Inferior parietal cortex (tissue), 1 donor: Measurements from ENCODE around the gene ARTN.

ENCODE experiments used
- DNase-seq: peaks from one replicate; pipeline ENCODE4 v3.0.0-alpha.2; 2016; ENCODE audit errors: extremely low spot score

Gene ARTN

DNA sequence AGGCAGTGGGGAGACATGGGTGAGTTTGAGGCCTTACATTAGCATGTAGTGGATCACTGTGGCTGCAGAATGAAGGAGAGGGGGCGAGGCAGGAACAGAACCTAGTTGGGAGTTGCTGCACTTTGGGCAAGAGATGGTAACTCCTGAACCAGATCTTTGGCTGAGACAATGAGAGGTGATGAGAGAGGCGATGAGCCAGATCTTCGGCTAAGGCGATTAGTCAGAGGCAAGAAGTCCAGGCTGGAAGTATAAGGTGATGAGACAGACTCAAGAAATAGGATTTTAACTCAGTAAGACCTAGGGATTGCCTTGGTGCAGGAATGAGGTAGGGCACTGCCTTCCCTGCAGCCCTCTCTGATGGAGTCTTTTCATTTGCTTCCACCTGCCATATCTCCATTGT, 9.1 kb upstream of the ARTN start:
- DNase-seq, result no peak

DNA sequence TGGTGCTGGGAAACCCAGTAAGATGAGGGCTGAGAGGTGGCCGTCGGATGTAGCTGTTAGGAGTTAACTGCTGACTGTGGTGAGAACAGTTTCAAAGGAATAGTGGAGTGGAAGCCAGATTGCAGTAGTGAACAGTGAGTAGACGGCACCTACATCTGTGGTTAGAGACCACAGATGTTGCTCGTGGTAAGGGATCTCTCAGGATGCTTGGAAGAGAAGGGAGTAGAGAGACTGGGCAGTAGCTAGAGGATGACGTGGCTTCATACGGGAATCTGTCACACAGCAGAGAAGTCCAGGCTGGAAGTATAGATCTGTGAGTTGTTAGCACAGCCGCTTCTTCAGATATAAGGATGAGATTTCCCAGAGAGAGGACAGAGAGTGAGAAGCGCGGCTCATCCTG, 7.8 kb upstream of the ARTN start:
- no peak for DNase-seq

DNA sequence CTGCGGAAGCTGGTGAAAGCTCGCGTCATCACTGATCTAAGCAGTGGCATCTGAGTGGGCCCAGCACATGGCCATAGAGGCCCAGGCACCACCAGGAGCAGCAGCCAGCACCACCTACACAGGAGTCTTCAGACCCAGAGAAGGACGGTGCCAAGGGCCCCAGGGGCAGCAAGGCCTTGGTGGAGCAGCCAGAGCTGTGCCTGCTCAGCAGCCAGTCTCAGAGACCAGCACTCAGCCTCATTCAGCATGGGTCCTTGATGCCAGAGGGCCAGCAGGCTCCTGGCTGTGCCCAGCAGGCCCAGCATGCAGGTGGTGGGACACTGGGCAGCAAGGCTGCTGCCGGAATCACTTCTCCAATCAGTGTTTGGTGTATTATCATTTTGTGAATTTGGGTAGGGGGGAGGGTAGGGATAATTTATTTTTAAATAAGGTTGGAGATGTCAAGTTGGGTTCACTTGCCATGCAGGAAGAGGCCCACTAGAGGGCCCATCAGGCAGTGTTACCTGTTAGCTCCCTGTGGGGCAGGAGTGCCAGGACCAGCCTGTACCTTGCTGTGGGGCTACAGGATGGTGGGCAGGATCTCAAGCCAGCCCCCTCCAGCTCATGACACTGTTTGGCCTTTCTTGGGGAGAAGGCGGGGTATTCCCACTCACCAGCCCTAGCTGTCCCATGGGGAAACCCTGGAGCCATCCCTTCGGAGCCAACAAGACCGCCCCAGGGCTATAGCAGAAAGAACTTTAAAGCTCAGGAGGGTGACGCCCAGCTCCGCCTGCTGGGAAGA, 3.2 kb upstream of the ARTN start:
- DNase-seq, result no peak

DNA sequence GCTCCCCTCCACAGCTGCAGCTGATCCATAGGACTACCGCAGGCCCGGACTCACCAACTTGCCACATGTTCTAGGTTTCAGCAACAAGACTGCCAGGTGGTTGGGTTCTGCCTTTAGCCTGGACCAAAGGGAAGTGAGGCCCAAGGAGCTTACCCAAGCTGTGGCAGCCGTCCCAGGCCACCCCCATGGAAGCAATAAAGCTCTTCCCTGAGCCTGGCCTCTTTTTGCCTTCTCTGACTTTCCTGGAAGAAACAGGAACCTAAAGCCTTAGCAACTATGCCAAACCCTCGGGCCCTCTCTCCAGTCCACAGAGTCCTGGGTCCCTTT, 2.7 kb upstream of the ARTN start:
- DNase-seq, result no peak

DNA sequence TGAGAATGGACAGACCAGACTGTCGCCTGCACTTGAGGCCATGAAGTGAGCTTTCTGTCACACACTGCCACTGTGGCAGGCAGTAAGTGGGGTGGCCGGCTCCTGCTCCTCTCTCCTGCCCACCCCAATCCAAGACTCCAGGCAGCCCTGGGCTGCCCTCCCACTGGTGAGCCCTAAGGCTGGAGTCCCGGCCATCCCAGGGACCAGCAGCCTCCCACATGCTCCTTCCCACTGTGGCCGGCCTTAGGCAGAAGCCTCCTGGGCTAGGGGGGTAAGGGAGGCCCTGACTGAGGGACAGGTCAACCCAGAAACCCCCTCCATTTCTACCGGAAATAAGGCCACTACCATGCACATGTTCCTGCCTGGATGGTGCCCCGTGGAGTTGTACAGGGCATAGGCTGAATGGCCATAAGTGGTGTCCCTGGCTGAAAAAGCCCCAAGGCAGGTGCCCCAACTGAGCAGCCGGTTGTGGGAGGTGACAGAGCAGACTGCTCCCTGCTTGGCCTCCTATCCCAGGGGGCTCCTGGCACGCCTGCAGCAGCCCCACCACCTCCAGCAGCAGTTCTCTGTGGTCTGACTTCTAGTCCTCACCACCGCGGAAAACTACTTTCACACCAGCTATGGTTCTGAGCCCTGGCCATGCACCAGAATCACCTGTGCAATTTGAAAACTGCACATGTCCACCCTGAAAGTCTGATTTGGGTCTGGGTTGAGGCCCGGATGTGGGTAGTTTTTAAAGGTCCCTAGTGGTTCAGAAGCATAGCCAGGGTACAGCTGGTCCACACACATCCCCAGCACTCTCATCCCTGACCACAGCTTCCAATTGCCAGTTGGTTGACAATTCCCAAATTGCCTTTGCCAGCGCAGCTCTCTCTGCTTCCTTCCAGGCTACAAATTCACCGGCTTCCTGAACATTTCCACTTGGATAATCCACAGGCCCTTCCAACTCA, 1.6 kb upstream of the ARTN start:
- DNase-seq, result no peak

DNA sequence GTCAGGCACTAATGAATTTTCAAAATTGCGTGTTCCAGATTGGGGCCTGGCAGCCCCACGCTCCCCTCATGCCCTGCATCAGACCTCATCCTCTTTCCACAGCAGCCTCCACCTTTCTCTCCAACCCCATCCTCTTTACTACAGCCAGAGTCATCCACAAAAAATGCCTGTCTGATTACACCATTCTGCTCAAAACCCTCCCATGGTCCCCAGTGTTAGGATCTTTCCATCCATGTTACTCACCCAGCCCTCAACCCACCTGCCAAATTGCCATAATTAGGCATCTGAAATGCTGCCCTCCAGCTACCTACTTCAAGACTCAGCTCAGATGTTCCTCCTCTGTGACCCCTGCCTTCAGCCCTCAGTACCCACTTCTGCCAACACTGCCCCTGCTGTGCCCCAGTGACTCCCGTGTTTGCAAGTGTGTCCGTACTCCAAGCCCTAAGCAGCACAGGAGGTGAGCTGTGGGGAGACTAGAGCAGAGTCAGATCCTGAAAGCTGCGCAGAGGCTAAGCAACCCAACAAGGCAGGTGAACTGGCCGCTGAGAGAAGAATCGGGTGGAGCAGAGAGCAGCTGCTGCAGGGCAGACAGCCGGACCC, 715 bp upstream of the ARTN start:
- DNase-seq, result no peak

DNA sequence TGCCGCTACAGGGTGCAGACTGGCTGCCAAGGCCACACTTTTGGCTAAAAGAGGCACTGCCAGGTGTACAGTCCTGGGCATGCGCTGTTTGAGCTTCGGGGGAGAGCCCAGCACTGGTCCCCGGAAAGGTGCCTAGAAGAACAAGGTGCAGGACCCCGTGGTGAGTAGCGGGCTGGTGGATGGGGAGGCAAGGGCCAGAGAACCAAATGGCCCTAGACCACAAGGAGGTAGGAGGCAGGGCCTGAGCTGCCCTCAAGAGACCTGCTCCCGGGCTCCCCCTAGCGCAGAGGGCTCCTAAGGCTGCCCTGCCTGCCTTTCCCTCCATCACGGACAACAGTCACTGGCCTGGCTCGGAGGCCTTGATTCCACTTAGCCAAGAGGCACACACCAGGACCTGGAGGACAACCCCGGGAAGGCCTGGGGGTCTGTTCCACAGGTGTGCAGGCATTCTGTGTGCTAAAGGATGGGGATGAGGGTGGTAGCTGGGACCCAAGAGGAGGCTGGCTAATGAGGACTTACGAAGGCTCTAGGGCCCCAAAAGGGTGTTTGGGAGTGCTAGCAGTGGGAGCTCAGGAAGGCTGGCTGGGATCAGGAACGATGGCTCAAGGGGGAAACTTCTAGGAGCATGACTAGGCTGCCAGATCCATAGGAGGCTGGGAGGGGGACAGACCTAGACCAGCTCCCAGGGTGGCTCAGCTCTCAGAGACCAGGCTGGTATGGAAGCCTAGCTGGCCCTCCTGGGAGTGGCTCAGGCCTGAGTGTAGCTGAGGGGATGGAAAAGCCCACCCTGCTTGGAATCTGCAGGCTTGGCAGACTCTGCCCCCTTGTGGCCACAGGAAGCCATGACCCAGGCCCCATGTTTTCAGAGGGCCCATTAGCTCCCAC, 742 bp downstream of the ARTN start:
- DNase-seq, result peak; percentile 68

DNA sequence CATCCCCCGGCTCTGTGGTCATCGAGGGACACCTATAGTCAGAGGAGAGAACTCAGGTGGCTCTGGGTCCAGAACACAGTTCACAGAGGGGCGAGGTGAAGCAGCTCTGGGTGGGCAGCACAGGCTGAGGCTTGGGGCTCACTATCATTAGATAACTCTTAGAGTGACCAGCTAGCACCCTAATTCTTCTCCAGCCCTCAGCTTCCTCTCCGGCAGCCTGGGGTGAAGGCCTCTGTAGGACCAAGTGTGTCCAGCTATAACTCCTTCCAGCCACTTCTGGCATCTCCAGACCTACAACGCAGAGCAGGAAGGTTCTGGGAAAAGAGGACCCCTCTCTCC, 1.4 kb downstream of the ARTN start:
- DNase-seq, result no peak

DNA sequence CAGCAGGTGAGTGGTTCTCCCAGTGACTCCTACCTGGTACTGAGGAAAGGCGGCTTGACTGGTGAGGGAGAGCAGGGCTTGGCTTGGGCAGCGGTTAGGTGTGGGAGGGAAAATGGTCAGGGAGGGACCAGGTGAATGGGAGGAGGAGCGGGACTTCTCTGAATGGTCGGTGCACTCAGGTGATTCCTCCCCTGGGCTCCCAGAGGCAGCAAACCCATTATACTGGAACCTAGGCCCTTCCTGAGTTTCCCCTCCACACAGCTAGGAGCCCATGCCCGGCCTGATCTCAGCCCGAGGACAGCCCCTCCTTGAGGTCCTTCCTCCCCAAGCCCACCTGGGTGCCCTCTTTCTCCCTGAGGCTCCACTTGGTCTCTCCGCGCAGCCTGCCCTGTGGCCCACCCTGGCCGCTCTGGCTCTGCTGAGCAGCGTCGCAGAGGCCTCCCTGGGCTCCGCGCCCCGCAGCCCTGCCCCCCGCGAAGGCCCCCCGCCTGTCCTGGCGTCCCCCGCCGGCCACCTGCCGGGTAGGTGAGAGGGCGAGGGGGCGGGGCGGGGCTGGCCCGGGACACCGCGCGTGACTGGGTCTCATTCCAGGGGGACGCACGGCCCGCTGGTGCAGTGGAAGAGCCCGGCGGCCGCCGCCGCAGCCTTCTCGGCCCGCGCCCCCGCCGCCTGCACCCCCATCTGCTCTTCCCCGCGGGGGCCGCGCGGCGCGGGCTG, 2.3 kb downstream of the ARTN start:
- DNase-seq, result no peak

DNA sequence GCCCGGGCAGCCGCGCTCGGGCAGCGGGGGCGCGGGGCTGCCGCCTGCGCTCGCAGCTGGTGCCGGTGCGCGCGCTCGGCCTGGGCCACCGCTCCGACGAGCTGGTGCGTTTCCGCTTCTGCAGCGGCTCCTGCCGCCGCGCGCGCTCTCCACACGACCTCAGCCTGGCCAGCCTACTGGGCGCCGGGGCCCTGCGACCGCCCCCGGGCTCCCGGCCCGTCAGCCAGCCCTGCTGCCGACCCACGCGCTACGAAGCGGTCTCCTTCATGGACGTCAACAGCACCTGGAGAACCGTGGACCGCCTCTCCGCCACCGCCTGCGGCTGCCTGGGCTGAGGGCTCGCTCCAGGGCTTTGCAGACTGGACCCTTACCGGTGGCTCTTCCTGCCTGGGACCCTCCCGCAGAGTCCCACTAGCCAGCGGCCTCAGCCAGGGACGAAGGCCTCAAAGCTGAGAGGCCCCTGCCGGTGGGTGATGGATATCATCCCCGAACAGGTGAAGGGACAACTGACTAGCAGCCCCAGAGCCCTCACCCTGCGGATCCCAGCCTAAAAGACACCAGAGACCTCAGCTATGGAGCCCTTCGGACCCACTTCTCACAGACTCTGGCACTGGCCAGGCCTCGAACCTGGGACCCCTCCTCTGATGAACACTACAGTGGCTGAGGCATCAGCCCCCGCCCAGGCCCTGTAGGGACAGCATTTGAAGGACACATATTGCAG, 3.0 kb downstream of the ARTN start:
- DNase-seq, result no peak

DNA sequence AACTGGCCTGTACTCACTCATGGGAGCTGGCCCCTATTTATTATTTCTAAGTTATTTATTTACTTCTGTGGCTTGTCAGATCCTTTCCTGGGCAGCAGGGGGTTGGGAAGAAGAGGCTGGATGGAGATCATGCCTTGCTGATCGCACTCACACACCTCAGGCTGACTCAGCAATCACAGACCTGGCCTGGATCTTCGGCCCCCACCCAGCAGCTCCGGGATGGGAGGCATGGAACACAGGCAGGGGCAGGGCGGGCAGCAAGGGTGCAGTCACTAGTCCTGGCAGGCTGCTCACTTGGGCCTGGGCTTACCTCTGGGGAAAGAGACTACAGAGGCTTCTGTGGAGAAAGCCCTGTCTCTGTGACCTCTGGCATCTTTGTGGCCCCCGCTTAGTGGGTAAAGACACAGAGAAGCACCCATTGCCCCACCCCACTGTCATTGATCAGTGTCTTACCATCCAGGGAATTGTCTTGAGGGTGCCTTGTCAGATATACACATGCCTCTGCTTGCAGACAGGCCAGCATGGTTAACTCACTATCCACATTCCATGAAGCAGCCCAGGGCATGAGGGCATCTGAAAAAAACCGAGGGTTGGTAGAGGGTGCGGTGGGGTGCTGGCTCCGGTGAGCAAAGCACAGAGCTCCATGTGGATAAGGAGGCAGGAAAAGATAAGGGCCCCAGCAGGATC, 3.7 kb downstream of the ARTN start:
- DNase-seq, result no peak

DNA sequence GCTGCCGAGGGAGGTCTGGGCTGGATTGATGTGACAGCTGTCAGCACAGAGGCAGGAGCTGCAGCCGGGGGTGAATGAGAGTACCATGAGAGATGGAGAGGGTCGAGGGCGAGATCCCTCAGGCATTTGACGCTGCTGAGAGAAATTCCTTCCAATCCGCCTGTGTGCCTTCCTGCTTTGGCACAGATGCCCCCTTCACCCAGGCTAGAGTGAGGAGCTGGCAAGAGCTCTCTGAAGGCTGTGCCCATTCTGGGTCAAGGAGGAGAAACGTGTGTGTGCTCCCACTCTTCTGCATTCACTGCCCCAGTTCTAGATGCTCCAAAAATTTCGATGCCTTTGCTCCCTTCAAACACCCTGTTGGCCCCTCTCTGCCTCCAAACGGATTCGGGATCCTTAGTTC, 4.8 kb downstream of the ARTN start:
- no peak for DNase-seq

DNA sequence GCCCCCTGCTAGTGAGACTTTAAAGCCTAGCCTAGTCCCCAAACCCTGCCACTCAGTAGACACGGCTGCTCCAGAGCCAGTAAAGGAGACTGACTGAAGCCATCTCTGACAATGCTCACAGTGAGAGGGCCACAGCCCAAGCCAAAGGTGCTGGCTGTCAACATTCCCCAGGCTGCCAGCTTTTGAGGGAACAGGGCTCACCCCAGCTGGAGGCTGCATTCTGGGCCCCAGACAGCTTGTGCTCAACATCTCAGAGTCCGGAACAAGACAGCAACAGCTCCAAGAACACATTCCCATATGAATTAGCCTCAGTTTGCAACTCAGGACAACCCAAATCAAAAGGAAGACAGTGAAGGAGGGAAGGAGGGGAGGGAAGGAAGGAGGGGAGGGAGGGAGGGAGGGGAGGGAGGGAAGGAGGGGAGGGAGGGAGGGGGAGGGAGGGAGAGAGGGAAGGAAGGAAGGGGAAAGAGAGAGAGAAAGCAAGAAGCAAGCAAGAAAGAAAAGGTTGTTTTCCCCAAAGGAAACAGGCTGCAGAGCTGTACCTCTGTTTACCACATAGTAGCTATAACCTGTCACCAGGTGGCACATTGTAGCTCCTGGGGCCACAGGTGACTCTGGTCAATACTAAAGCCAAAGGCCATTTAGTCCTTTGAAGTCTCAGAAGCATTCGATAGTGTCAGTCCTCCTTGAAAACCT, 5.4 kb downstream of the ARTN start:
- no peak for DNase-seq

DNA sequence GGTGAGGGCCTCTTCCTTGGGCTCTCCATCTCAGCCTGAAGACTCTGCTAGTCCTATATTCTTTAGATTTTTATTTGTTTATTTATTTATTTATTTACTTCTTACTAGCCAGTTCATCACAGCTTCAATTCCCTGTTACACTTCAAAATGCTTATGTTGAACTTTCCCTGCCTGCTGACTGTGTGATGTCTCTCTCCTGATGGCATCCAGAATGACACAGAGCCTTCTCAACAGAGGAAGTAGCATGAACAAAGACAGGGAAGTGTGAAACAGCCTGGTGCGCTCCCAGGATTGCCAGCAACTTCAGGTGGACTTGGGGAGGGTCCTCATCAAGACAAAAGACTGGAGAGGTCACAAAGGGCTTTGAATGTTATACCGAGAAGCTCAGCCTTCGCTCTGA, 8.8 kb downstream of the ARTN start:
- no peak for DNase-seq

DNA sequence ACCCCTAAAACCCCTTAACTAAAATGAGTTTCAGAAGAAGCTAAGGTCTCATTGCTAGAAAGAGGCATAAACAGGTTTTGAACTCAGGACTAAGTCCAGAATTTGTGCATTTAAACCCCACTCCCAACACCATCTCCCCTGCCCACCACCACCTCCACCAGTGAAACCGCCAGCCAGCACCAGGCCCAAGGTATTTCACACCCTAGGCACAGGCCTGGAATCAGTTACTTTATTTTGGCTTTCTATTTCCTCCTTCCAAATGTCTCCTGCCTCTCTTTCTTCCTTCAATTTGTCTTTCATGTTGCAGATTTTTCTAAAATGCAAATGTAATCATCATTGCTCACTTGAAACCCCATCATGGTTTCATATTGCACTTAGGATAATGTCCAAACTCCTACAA, 11.3 kb downstream of the ARTN start:
- no peak for DNase-seq

DNA sequence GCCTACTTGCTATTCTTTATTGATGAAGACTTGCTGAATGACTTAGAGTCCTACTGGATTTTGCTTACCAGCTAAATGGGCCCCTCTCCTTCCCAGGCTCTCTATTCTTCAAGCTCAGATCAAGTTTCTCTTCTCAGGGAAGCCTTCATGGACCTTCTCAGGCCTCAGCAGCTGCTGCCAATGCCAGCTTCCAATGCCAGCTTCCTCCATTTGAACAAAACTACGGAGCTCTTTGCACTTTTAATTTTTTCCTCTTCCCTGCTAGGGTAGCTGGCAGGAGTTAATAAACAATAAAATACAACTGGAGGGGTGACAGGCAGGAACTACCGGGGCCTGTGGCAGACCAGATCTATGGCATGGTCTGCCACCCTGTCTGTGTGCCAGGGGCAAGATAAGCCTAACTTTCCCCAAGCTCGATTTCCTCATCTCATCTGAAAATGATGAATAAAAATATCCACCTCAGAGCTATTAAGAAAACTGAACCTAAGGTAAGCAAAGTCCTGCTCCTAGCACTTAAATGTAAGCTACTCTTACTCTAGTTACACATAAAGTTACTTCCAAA, 12.2 kb downstream of the ARTN start:
- no peak for DNase-seq

DNA sequence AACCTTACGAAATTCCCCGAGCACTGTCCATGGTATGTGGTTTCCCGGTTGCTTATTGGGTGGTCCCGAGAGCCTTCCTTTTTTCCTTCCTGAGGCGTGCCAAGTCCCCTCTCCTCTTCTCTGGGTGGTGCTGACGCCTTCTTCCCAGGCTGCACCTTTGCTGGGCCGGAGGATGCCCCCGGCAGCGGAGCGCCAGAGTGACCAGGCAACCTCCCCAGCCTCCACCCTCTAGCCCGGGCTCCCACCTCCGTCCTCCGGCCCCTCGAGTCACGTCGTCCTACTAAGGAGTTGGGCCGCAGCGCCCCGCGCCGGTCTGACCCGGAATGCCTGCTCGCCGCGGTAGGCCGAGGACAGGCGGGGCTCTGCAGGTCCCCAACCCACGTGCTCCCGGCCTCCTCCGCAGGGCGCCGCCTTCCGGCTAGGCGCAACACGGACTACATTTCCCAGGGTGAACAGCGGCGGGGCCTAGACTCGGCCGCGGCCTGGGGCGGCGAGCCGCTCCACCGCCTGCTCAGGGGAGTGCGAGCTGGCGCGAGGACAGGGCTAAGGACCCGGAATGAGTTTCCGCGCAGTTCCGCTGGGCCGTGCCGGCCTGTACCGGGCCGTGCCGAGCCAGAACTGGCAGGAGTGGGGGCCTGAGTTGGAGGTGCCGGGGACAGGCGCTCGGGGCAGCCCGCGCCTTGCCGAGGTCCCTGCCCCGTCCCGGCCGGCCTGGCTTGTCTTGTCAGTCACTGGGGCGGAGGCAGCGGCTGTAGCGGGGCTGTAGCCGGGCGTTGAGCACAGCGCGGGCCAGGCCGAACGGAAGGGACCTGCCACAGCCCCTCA, 12.8 kb downstream of the ARTN start, which contains the start of gene IPO13:
IPO13 (plus strand) TSS at position 715 of the 825 bp plus-strand sequence. CDS start 651 bp downstream, outside the sequence.
- DNase-seq, result peak; percentile 96
